Measurements from ENCODE around the gene MSANTD7. TPM values are rescaled to one million over a fixed set of nuclear protein-coding genes. Genes with fewer than 3 reads are reported as not detected.

MSANTD7 gene
- total and polyA plus RNA-seq, 2 of the 13 experiments (the other 11 are each of a cell fraction or from before 2014, with no cell fraction given), result 3.7 to 16.7 TPM

GRCh38 chr10:14823966-14824365, 14.1 kb upstream of the MSANTD7 start:
- Histone ChIP-seq H2AFZ (ENCODE audit: low read length) (no peak overlapping the region), H3K27ac (ENCODE audit: extremely low read length, insufficient read depth, low read length) (no peak overlapping the region), H3K4me1 (ENCODE audit: insufficient read depth, low read length) (no peaks in the 10 kb centered on the region), H3K79me2 (ENCODE audit: insufficient read depth, low read length) (no peaks in the 10 kb centered on the region), H3K4me3 (replicated peaks in 1 of 3; ENCODE audit: insufficient read depth in 1 of 3, low read depth in 2 of 3, low read length in 3 of 3) (no peak overlapping the region), H3K27me3 (ENCODE audit: control insufficient read depth in 1 of 2, insufficient read depth in 2 of 2, low read length in 2 of 2) (peaks cover 0 to 1% of the 10 kb centered on the region in 2 experiments; a peak in 1 of 5 replicates), H3K9me3 (ENCODE audit: low read length) (no peaks in the 10 kb centered on the region), H3K9ac (ENCODE audit: insufficient read depth, low read depth, low read length) (no peak overlapping the region), H3K36me3 (replicated peaks in 1 of 2; ENCODE audit: control insufficient read depth in 1 of 2, insufficient read depth in 2 of 2, low read length in 2 of 2) (no peaks in the 10 kb centered on the region), H4K20me1 (ENCODE audit: insufficient read depth, low read length) (no peaks in the 10 kb centered on the region), H3K4me2 (ENCODE audit: low read depth, low read length) (no peak overlapping the region)
- 53% methylated on average over 3 of the region's 3 CpGs for whole genome bisulfite sequencing (ENCODE audit: low lambda C conversion rate)
- TF ChIP-seq ZNF788 (CRISPR knock-in tag; IDR thresholded peaks at IDR 0.05; ENCODE audit: borderline replicate concordance) (no peak), ZNF484 (CRISPR knock-in tag; IDR thresholded peaks at IDR 0.05; ENCODE audit: borderline replicate concordance, low read depth) (no peak), CAMTA2 (CRISPR knock-in tag; IDR thresholded peaks at IDR 0.05; ENCODE audit: borderline replicate concordance) (no peak), DR1 (CRISPR knock-in tag; IDR thresholded peaks at IDR 0.05) (no peak), ATF5 (CRISPR knock-in tag; IDR thresholded peaks at IDR 0.05; ENCODE audit: low read depth) (no peak), CEBPB (IDR thresholded peaks at IDR 0.05; ENCODE audit: borderline replicate concordance, low read depth, low read length) (no peak), DMTF1 (CRISPR knock-in tag; IDR thresholded peaks at IDR 0.05) (no peak), PBX2 (CRISPR knock-in tag; IDR thresholded peaks at IDR 0.05) (no peak), SP140L (CRISPR knock-in tag; IDR thresholded peaks at IDR 0.05; ENCODE audit: borderline replicate concordance) (no peak), ZNF256 (CRISPR knock-in tag; conservative IDR thresholded peaks at IDR 0.05) (no peak), ZNF891 (CRISPR knock-in tag; IDR thresholded peaks at IDR 0.05) (no peak), CBX5 (CRISPR knock-in tag; IDR thresholded peaks at IDR 0.05; ENCODE audit: borderline replicate concordance) (no peak)
- intact Hi-C loops (cut with micrococcal nuclease; ENCODE audit: unreplicated experiment), result loop anchor here (1.0 kb wide), 2 partner anchors 288 to 325 kb away; no protein-coding TSS in a partner anchor
- DNase-seq (ENCODE audit: low spot score), result no peak
- BruUV-seq (replicated peaks), result no TSS peak
- in situ Hi-C loops (cut with HindIII; ENCODE audit: extremely low pct_ligation_motif_present, low pct_unique_long_range_greater_than_20kb), result loop anchor here (5.0 to 25.0 kb wide), 2 partner anchors 327 to 637 kb away; no protein-coding TSS in a partner anchor
- CTCF ChIA-PET (ENCODE audit: low intra/inter-chr PET ratio, low total read pairs), result interaction anchor here (1.9 to 2.4 kb wide), 2 partner anchors 287 to 325 kb away, joined by 13 to 16 read pairs; no protein-coding TSS in a partner anchor
- POLR2A ChIA-PET, result no interaction called here
- no peak for FAIRE-seq
- ATAC-seq, result no peak
